Stimulated activated naive CD8-positive, alpha-beta T cell treated with anti-CD3 and anti-CD28 coated beads, Interleukin-15, amount 100 ng/mL, for 72 hours (primary cell): ENCODE measurements around the gene HSFX1.
"Not testable (repeated sequence)": the region's sequence is repeated elsewhere in the genome, so short reads cannot be mapped to it uniquely, and the experiment has no call there.

Experiments
- ATAC-seq: fragments of 150-1000 bp; cut with Tn5 transposase; 2 replicates; pipeline ENCODE4 v1.10.0; 2021; ENCODE audit warnings: mild to moderate bottlenecking, moderate library complexity
- DNase-seq, 2 donors: peaks; one replicate each; pipeline ENCODE4 v3.0.0; 2021 to 2022
- H3K27ac Mint-ChIP-seq, 2 donors: one replicate each; pipeline ENCODE4 v1.8.0; 2022; ENCODE audit warnings: mild to moderate bottlenecking in 2 of 2, mixed read lengths in 2 of 2, moderate library complexity in 2 of 2
- H3K27me3 Mint-ChIP-seq: one replicate; pipeline ENCODE4 v1.8.0; 2022; ENCODE audit warnings: mixed read lengths
- H3K4me1 Mint-ChIP-seq: one replicate; pipeline ENCODE4 v1.8.0; 2022; ENCODE audit warnings: mild to moderate bottlenecking, mixed read lengths
- H3K4me3 Mint-ChIP-seq, 2 donors: one replicate each; pipeline ENCODE4 v1.8.0; 2022; ENCODE audit warnings: mild to moderate bottlenecking in 2 of 2, mixed read lengths in 2 of 2, moderate library complexity in 1 of 2
- H3K9me3 Mint-ChIP-seq, 2 donors: one replicate each; pipeline ENCODE4 v1.8.0; 2022; ENCODE audit warnings: mixed read lengths in 2 of 2

The HSFX1 gene

GRCh38 chrX:149781727-149782126, 7.9 kb downstream of the HSFX1 start, which contains the start of gene MAGEA9:
MAGEA9 (plus strand) TSS chrX:149781930; CDS start chrX:149786211, 4,281 bp downstream.
- not testable (repeated sequence) for H3K4me3 Mint-ChIP-seq, H3K9me3 Mint-ChIP-seq, H3K27me3 Mint-ChIP-seq, H3K27ac Mint-ChIP-seq, DNase-seq, H3K4me1 Mint-ChIP-seq
- ATAC-seq: peak; percentile 33

- not testable (repeated sequence) for H3K9me3 Mint-ChIP-seq, H3K4me3 Mint-ChIP-seq, H3K27ac Mint-ChIP-seq, H3K27me3 Mint-ChIP-seq, DNase-seq
- ATAC-seq: peak; percentile 100
- peaks cover 36% of the 10 kb centered on the region for H3K4me1 Mint-ChIP-seq
Observed at GRCh38 chrX:149795531-149795930, 21.7 kb downstream of the HSFX1 start.

DNA sequence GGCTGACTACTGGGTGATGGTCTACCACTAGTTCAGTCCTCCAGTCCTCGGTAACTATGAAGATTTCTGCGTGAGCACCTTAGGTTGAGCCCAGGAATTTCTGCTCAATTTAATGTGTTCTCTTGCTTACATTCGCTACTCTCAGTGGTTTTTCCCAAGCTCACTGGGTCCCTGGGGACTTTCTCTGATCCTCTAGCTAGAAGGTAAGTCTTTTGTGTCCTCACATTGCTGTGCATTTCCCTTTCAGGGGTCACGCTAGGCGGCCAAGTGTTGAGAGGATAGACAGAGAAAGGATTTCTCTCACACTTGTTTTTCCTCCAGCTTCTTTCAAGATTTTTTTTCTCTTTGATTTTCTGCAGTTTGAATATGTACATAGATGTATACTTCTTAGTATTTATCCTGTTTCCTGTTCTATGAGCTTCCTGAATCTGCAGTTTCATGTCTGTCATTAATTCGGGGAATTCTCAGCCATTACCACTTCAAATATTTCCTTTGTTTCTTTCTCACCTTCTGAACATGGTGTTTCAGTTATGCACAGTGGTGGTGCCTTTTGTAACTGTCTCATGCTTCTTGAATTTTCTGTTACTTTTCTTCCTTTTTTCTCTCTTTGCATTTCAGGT, 25.3 kb downstream of the HSFX1 start:
- Mint-ChIP-seq H3K4me3 (peak overlapping the region; percentile 27 to 37), H3K9me3 (no peaks in the 10 kb centered on the region), H3K27ac (peak overlapping the region in 1 of 2 donors; percentile 13), H3K27me3 (no peaks in the 10 kb centered on the region), H3K4me1 (peaks cover 46% of the 10 kb centered on the region)
- DNase-seq: no peak
- ATAC-seq: no peak

DNA sequence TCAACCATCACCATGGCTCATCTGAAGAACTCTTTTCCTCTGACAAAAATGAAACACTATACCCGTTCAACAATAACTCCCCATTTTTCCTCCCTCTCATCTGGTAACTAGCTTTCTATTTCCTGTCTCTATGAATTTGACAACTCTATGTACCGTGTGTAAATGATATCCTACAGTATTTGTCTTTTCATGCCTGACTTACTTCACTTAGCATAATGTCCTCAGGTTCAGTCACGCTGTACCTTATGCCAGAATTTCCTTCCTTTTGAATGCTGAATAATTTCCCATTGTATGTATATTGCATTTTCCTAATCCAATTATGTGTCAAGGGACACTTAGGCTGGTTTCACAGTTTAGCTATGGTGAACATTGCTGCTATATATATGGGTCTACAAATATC, 26.1 kb downstream of the HSFX1 start:
- Mint-ChIP-seq H3K4me1 (peaks cover 46% of the 10 kb centered on the region), H3K27ac (no peak overlapping the region), H3K9me3 (no peaks in the 10 kb centered on the region), H3K27me3 (no peaks in the 10 kb centered on the region), H3K4me3 (peak overlapping the region; percentile 27 to 37)
- ATAC-seq (no peak), DNase-seq (no peak)

GRCh38 chrX:149803458-149804062, 29.7 kb downstream of the HSFX1 start:
- H3K4me1 Mint-ChIP-seq: peaks cover 28% of the 10 kb centered on the region
- H3K27me3 Mint-ChIP-seq: no peaks in the 10 kb centered on the region
- no peaks in the 10 kb centered on the region for H3K9me3 Mint-ChIP-seq
- DNase-seq (no peak), ATAC-seq (no peak)
- H3K4me3 Mint-ChIP-seq: no peak overlapping the region
- H3K27ac Mint-ChIP-seq: no peak overlapping the region

- H3K27me3 Mint-ChIP-seq: no peaks in the 10 kb centered on the region
- ATAC-seq (no peak), DNase-seq (no peak)
- H3K4me1 Mint-ChIP-seq: peaks cover 24% of the 10 kb centered on the region
- H3K27ac Mint-ChIP-seq: no peak overlapping the region
- no peak overlapping the region for H3K4me3 Mint-ChIP-seq
- no peaks in the 10 kb centered on the region for H3K9me3 Mint-ChIP-seq
Observed at GRCh38 chrX:149804102-149804501, 30.2 kb downstream of the HSFX1 start.

DNA sequence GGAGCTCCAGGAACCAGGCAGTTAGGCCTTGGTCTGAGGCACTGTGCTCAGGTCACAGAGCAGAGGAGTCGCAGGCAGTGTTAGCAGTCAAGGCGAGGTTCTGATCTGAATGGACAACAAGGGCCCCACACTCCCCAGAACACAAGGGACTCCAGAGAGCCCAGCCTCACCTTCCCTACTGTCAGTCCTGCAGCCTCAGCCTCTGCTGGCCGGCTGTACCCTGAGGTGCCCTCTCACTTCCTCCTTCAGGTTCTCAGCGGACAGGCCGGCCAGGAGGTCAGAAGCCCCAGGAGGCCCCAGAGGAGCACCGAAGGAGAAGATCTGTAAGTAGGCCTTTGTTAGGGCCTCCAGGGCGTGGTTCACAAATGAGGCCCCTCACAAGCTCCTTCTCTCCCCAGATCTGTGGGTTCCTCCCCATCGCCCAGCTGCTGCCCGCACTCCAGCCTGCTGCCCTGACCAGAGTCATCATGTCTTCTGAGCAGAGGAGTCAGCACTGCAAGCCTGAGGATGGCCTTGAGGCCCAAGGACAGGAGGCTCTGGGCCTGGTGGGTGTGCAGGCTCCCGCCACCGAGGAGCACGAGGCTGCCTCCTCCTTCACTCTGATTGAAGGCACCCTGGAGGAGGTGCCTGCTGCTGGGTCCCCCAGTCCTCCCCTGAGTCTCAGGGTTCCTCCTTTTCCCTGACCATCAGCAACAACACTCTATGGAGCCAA, 34.0 kb downstream of the HSFX1 start:
- Mint-ChIP-seq H3K27ac (no peak overlapping the region), H3K27me3 (peaks cover 10% of the 10 kb centered on the region), H3K9me3 (no peaks in the 10 kb centered on the region), H3K4me3 (no peak overlapping the region), H3K4me1 (no peaks in the 10 kb centered on the region)
- ATAC-seq (no peak), DNase-seq (no peak)

DNA sequence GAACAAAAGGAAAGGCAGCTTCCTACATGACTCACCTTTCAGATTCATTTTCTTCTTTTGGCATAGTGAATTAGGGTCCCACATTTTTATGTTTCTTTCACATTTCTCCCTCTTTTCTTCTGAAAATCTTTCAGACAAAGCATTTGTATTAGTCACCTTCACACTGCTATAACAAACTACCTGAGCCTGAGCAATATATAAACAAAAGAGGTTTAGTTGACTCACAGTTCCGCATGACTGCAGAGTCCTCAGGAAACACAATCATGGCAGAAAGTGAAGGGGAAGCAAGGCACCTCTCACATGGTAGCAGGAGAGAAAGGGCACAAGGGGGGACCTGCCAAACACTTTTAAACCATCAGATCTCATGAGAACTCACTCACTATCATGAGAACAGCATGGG, 44.8 kb downstream of the HSFX1 start:
- Mint-ChIP-seq H3K4me3 (no peak overlapping the region), H3K4me1 (peaks cover 16% of the 10 kb centered on the region), H3K27ac (no peak overlapping the region), H3K9me3 (no peaks in the 10 kb centered on the region), H3K27me3 (peaks cover 23% of the 10 kb centered on the region)
- ATAC-seq (no peak), DNase-seq (no peak)

DNA sequence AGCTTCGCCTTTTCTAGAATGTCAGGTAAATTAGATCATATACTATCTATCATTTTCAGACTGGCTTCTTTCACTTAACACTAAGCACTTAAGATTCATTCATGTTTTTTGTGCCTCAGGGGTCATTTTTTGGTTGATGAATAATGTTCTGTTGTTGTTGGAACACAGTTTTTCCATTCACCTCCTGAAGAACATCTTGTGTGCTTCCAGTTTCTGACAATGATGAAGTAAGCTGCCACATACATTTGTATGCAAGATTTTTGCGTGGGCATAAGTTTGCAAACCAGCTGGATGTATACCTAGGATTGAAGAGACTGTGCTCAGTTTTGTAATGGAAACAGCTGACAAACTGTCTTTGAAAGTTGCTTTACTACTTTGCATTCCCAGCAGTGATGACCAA, 45.5 kb downstream of the HSFX1 start:
- Mint-ChIP-seq H3K4me1 (peaks cover 16% of the 10 kb centered on the region), H3K27ac (no peak overlapping the region), H3K9me3 (no peaks in the 10 kb centered on the region), H3K27me3 (peaks cover 25% of the 10 kb centered on the region), H3K4me3 (no peak overlapping the region)
- no peak for ATAC-seq
- no peak for DNase-seq

- no peak for ATAC-seq
- no peak overlapping the region for H3K27ac Mint-ChIP-seq
- DNase-seq: peak; percentile 26 to 38
- peaks cover 46% of the 10 kb centered on the region for H3K4me1 Mint-ChIP-seq
- peaks cover 51% of the 10 kb centered on the region for H3K27me3 Mint-ChIP-seq
- H3K4me3 Mint-ChIP-seq: no peak overlapping the region
- no peaks in the 10 kb centered on the region for H3K9me3 Mint-ChIP-seq
Observed at GRCh38 chrX:149825424-149825823, 51.6 kb downstream of the HSFX1 start.
